HUES6 (cell line): ENCODE data around the gene TMBIM6.

Experiments
- H3K27ac ChIP-seq: 2 replicates; pipeline ENCODE4 v1.7.0; 2013; ENCODE audit warnings: low read depth, mild to moderate bottlenecking, low read length, inconsistent platforms
- H3K27me3 ChIP-seq: 2 replicates; pipeline ENCODE4 v1.6.1; 2013; ENCODE audit warnings: low read length; ENCODE audit not compliant: control insufficient read depth, insufficient read depth
- H3K36me3 ChIP-seq: 2 replicates; pipeline ENCODE4 v1.6.1; 2013; ENCODE audit warnings: low read length; ENCODE audit not compliant: control insufficient read depth, insufficient read depth
- H3K4me1 ChIP-seq: 2 replicates; pipeline ENCODE4 v1.6.1; 2013; ENCODE audit warnings: low read length; ENCODE audit not compliant: control insufficient read depth, insufficient read depth
- H3K4me3 ChIP-seq: 2 replicates; pipeline ENCODE4 v1.5.1; 2013; ENCODE audit warnings: low read depth, low read length
- H3K9ac ChIP-seq: one replicate; pipeline ENCODE4 v1.6.1; 2013; ENCODE audit warnings: mild to moderate bottlenecking, low read length
- H3K9me3 ChIP-seq: 2 replicates; pipeline ENCODE4 v1.6.1; 2013; ENCODE audit warnings: low read depth, low read length; ENCODE audit not compliant: control insufficient read depth, insufficient read depth

The TMBIM6 gene

DNA sequence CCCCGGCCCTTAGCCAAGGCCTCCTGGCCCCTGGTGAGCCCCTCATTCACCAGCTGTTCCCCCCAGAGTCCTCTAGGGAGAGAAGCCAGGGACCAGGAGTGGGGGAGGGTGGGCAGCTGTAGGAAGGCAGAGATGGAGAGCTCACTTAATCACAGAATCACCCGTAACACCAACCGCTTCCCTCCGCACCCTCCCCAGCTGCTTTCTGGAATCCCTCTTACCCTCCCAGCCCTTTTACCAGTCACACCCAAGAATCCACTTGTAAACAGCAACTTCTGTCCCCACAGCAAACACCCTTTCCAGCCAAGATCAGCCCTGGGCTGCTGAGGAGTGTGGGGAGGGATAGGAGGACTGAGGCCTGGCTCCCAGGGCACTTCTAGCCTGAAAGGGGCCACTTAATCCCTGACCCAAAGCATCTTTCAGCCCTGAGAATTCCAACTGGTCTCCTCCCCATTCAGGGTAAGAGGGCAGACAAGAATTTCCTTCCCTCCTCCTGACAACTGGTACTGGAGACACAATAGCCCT, 68.1 kb downstream of the TMBIM6 start:
- H3K27ac ChIP-seq = peak overlapping the region; percentile 59; the same call in 1 of the 2 replicates

GRCh38 chr12:49809906-49810389, 68.6 kb downstream of the TMBIM6 start:
- H3K4me3 ChIP-seq = no peak overlapping the region
- peaks cover 33% of the 10 kb centered on the region for H3K4me1 ChIP-seq
- H3K9ac ChIP-seq = peak overlapping the region; percentile 43
- H3K27ac ChIP-seq = peak overlapping the region; percentile 59; the same call in 1 of the 2 replicates
- H3K36me3 ChIP-seq = peaks cover 12% of the 10 kb centered on the region
- no peaks in the 10 kb centered on the region for H3K27me3 ChIP-seq
- no peaks in the 10 kb centered on the region for H3K9me3 ChIP-seq

More for the DNA sequence above, 68.1 kb downstream of the TMBIM6 start:
- Histone ChIP-seq H3K9ac (peak overlapping the region; percentile 43), H3K4me1 (peaks cover 33% of the 10 kb centered on the region), H3K9me3 (no peaks in the 10 kb centered on the region), H3K36me3 (peaks cover 16% of the 10 kb centered on the region), H3K4me3 (no peak overlapping the region), H3K27me3 (no peaks in the 10 kb centered on the region)

- Histone ChIP-seq H3K9ac (no peak overlapping the region), H3K27me3 (no peaks in the 10 kb centered on the region), H3K9me3 (no peaks in the 10 kb centered on the region), H3K27ac (no peak overlapping the region), H3K36me3 (no peaks in the 10 kb centered on the region), H3K4me3 (no peak overlapping the region), H3K4me1 (peaks cover 33% of the 10 kb centered on the region)
Observed at GRCh38 chr12:49811136-49811535, 69.8 kb downstream of the TMBIM6 start.

DNA sequence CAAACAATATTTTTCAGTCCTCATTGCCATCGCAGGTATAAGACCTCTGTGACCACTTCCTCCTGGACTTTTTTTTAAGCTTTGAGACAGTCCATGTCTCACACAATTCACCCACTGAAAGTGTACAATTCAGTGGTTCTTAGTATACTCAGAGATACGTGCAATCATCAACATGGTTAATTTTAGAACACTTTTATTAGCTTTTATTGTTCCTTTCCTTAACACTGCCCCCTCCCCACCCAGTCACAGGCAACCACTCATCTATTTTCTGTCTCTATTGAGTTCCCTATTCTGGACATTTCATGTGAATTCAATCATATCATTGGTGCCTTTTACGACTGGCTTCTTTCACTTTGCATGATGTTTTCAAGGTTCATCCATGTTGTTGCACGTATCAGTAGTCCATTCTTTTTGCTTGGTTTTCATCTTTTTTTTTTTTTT, 70.6 kb downstream of the TMBIM6 start:
- H3K4me3 ChIP-seq = no peak overlapping the region
- no peak overlapping the region for H3K27ac ChIP-seq
- H3K27me3 ChIP-seq = no peaks in the 10 kb centered on the region
- no peaks in the 10 kb centered on the region; the same call in 1 of the 2 replicates for H3K36me3 ChIP-seq
- peaks cover 31% of the 10 kb centered on the region for H3K4me1 ChIP-seq
- no peak overlapping the region for H3K9ac ChIP-seq
- no peaks in the 10 kb centered on the region for H3K9me3 ChIP-seq

GRCh38 chr12:49813131-49813530, 71.8 kb downstream of the TMBIM6 start:
- Histone ChIP-seq H3K4me3 (no peak overlapping the region), H3K4me1 (peaks cover 28% of the 10 kb centered on the region), H3K36me3 (no peaks in the 10 kb centered on the region; the same call in 1 of the 2 replicates), H3K9ac (no peak overlapping the region), H3K9me3 (no peaks in the 10 kb centered on the region), H3K27ac (no peak overlapping the region), H3K27me3 (no peaks in the 10 kb centered on the region)
